HG03460 (cell line): ENCODE data around the gene CTNNAL1.
A peak's percentile ranks its signal among the peaks of the same experiment; 100 is the strongest.
"Not testable (repeated sequence)": the region's sequence is repeated elsewhere in the genome, so short reads cannot be mapped to it uniquely, and the experiment has no call there.

Experiments
- ATAC-seq: cut with Tn5 transposase; IDR thresholded peaks from one replicate; pipeline ENCODE4 v1.9.1; 2021; ENCODE audit not compliant: unreplicated experiment

Gene CTNNAL1, protein sequence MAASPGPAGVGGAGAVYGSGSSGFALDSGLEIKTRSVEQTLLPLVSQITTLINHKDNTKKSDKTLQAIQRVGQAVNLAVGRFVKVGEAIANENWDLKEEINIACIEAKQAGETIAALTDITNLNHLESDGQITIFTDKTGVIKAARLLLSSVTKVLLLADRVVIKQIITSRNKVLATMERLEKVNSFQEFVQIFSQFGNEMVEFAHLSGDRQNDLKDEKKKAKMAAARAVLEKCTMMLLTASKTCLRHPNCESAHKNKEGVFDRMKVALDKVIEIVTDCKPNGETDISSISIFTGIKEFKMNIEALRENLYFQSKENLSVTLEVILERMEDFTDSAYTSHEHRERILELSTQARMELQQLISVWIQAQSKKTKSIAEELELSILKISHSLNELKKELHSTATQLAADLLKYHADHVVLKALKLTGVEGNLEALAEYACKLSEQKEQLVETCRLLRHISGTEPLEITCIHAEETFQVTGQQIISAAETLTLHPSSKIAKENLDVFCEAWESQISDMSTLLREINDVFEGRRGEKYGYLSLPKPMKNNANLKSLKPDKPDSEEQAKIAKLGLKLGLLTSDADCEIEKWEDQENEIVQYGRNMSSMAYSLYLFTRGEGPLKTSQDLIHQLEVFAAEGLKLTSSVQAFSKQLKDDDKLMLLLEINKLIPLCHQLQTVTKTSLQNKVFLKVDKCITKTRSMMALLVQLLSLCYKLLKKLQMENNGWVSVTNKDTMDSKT

DNA sequence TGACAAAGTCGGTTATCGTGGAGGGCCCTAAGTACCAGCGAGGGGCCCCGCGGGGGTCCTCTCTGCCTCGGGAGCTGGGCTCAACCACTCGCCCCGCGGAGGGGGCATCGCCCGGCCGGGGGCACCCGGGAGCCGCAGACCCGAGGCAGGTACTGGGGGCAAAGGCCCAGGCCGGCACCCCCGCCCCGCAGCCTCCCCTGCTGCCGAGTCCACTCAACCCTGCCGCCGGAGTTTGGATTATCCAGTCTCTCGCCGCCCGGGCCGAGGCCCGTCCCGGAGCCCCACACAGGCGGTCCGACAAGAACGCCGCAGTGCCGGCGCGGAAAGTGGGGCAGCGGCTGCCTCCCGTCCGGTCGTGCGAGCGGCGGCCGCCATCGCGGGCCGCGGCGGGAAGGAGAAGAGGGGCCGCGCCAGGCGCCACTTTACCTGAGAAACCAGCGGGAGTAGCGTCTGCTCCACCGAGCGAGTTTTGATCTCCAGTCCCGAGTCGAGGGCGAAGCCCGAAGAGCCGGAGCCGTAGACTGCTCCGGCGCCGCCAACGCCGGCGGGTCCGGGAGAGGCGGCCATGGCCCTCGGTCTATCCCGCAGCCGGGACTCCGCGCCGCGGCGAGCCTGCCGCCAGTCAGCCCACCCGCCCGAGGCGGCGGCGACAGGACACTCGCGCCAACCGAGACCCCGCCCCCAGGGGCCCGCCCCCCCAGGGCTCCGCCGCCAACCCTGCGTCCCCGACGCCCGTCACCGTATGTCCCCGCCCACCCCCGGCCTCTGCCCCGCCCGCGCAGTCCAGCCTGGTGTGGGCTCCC is at the start of gene CTNNAL1:
Gene CTNNAL1, minus strand, starts transcription at position 624 of the 803 bp plus-strand sequence. Its CDS starts 57 bp downstream, at position 567.
- ATAC-seq = peak; percentile 70

- no peak for ATAC-seq
These were observed 49.2 kb upstream of the CTNNAL1 start for GRCh38 chr9:109062543-109062942.

DNA sequence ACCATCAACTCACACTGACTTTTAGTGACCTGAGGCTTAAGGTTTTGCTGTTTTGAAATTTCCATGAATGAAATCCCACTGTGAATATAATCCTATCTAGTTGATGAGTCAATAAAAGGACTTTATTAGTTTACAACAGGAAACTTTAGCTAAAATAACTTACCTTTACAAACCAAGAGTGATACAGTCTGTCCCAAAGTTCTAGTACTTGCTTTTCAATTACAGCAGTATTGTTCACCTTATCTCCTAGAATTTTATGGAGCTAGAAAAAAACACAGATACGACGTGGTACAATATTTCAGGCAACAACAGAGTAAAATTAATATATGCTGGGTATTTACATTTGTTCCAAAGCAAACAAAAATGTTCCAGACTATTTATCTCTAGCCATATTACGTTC is 46.9 kb upstream of the CTNNAL1 start:
- no peak for ATAC-seq

DNA sequence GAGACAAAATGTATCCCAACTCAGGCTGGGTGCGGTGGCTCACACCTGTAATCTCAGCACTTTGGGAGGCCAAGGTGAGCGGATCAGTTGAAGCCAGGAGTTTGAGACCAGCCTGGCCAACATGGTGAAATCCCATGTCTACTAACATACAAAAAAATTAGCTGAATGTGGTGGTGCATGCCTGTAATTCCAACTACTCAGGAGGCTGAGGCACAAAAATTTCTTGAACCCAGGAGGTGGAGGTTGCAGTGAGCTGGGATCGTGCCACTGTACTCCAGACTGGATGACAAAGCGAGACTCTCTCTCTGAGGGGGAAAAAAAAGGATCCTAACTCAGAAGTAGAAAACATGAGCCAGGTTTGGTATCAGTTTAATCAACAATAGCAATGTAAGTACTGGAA is 39.8 kb upstream of the CTNNAL1 start:
- ATAC-seq = not testable (repeated sequence)

- ATAC-seq = no peak
These were observed 39.1 kb upstream of the CTNNAL1 start for GRCh38 chr9:109052416-109052815.

DNA sequence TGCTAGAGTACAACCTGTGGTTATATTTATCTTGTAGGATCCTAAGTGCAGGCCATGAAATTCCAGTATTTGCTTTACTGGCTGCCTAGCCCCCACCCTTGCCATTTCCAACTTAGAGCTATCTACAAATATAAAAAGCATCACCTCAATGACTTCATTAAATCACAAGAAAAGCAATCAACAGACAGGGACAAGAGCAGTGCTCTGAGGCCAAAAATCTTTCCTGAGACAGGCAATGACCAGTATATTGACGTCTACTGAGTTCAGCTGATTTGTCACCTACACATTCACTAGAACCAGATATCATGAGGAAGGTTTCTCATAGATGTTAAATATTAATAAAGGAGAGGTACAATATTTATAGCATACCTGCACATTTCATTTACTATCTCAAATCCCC is 38.4 kb upstream of the CTNNAL1 start:
- ATAC-seq = no peak

- no peak for ATAC-seq
These were observed 37.1 kb upstream of the CTNNAL1 start for GRCh38 chr9:109050444-109050843.

GRCh38 chr9:109048822-109049221 is 35.5 kb upstream of the CTNNAL1 start:
- no peak for ATAC-seq

DNA sequence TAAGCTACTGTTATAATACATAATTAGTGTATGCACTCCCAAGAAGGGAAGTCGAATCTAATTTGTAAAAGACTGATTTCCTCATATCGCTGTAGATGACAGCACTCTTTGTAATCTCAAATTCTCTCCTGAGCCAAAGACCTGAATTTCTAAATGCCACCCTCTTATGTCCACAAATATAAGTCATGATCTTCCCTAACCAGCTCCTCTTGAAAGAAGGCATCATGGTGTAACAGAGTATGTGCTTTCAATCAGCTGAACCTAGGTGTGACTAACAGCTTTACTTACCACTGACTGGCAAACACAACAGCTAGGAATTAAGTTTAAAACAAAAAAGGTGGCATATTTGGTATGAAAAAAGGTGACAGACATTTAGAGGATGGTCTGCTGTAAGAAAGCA is 34.0 kb upstream of the CTNNAL1 start:
- ATAC-seq = no peak

- ATAC-seq = no peak
These were observed 33.0 kb upstream of the CTNNAL1 start for GRCh38 chr9:109046346-109046745.

- ATAC-seq = no peak
These were observed 30.3 kb upstream of the CTNNAL1 start for GRCh38 chr9:109043578-109043977.

- no peak for ATAC-seq
These were observed 27.3 kb upstream of the CTNNAL1 start for GRCh38 chr9:109040571-109040970.

DNA sequence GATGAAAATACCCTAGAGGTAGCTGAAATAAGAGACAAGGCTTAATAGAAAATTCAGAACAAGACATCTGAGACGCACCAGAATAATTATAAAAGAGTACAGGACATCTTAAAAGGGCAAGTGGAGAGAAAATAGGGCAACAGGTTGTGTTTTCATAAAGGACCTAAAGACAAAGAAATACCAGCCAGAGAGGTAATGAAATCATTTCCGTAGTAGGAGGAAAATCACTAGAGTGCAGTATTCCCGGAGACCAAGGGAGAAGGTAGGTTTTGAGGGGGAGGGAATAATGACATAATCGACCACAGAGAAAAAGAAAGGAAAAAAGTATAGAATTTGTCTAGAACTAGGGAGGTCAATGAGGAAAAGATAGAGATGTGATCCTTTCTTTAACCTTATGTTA is 26.2 kb upstream of the CTNNAL1 start:
- ATAC-seq = no peak

GRCh38 chr9:109037946-109038715 is 24.8 kb upstream of the CTNNAL1 start:
- ATAC-seq = no peak

- ATAC-seq = no peak
These were observed 23.7 kb upstream of the CTNNAL1 start for GRCh38 chr9:109036744-109037680.

DNA sequence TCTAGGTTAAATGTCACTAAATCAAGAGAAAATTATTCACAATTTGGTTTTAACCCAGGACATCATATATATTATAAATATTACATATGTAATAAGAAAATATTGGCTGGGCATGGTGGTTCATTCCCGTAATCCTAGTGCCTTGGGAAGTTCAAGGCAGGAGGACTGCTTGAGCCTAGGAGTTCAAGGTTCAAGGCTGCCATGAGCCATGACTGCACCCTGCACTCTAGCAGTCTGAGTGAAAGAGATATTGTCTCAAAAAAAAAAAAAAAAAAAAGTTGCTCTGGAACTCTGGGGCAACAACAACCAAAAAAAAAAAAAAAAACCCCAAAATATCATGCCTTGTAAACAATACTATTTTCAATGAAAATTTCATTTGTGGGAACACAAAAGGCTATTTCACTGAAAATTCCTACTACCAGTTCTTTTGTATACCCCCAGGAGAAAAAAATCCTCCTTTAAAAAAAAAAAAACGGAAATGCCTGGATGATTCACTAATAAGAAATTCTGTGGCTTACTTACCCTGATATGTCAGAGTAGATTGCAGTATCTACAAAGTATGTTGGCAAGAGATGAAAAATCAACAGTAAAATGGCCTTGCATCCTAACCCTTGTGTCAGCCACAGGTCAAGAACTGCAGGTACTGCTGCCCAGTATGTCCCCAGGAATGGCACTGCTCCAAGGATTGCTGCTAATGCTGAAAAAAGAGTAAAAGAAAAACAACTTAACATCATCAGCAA is 22.6 kb upstream of the CTNNAL1 start:
- ATAC-seq = no peak

DNA sequence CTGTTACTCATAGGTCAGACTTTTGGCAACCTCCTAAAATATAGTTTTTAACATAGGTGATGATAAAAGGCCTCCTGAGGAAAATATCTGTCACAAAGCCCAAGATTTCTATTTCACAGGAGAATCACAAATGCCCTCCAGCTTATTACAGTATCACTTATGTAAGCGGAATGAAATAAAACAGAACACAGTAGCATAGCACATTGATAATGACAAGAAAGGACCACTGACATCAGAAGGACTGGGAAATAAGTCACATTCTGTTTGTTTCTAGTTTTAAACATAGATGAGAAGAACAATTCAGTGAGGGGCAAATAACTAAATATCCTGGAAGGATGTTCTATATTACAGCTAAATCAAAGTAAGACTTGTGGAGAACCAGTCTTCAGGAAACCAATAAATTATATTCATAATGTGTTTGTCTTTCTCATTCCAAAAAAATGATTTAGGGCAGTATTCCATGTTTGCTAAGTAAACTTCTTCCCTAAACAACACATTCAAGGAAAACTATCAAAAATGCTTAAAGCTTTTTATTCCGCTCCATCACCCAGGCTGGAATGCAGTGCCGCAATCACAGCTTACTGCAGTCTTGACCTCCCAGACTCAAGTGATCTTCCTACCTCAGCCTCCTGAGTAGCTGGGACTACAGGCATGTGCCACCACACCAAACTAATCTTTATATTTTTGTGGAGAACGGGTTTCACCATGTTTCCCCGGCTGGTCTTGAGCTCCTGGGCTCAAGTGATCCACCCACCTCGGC is 20.8 kb upstream of the CTNNAL1 start:
- ATAC-seq = no peak

- no peak for ATAC-seq
These were observed 17.9 kb upstream of the CTNNAL1 start for GRCh38 chr9:109031241-109031640.
